GM23248 (cell line): ENCODE measurements around the gene CNRIP1.

Source experiments
- EZH2 ChIP-seq: fragments of 200-600 bp; sonication (generic); IDR thresholded peaks from 2 replicates; pipeline ENCODE4 v1.6.1; 2018; ENCODE audit warnings: antibody characterized with exemption, mild to moderate bottlenecking; ENCODE audit not compliant: insufficient read depth, poor library complexity, severe bottlenecking
- EZH2phosphoT487 ChIP-seq: fragments of 200-600 bp; sonication (generic); IDR thresholded peaks from 2 replicates; pipeline ENCODE4 v1.6.1; 2018; ENCODE audit warnings: antibody characterized with exemption, moderate library complexity, mild to moderate bottlenecking, low read depth; ENCODE audit not compliant: insufficient read depth

DNA sequence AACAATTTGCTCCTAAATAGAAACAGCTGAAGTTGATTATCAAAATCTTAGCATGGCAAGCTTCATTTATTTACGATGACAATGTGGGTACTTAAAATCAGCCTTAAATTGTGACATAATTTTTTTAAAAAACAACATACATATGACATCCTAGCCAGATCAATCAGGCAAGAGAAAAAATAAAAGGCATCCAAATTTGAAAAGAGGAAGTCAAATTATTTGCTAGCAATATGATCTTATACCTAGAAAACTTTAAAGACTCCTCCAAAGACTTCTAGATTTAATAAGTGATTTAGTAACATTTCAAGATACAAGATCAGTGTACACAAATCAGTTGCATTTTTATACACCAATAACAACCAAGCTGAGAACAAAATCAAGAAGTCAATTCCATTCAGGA, 53.1 kb downstream of the CNRIP1 start:
- no peak for TF ChIP-seq EZH2
- no peak for TF ChIP-seq EZH2phosphoT487
